Esophagus muscularis mucosa (tissue), 4 donors: ENCODE measurements around the gene FABP2. TPM values are rescaled to one million over a fixed set of nuclear protein-coding genes. Genes with fewer than 3 reads are reported as not detected.
A peak's percentile ranks its signal among the peaks of the same experiment; 100 is the strongest.
"Not testable (repeated sequence)": the region's sequence is repeated elsewhere in the genome, so short reads cannot be mapped to it uniquely, and the experiment has no call there.

Experiments
- DNase-seq: peaks from one replicate; pipeline ENCODE4 v3.0.0-alpha.2; 2017; ENCODE audit errors: extremely low spot score
- H3K27ac ChIP-seq, 4 donors: fragments of 200-600 bp; sonication (generic); replicated peaks in 1 of 4; 1 replicate in 3 of 4; 2 replicates in 1 of 4; pipeline ENCODE4 v1.5.1; 2016 to 2019; ENCODE audit warnings: mild to moderate bottlenecking in 1 of 4
- H3K27me3 ChIP-seq, 4 donors: fragments of 200-600 bp; sonication (generic); one replicate each; pipeline versions ENCODE4 v1.5.1 to v1.6.0; 2016 to 2019
- H3K36me3 ChIP-seq, 4 donors: fragments of 200-600 bp; sonication (generic); one replicate each; pipeline ENCODE4 v1.5.1; 2016 to 2019
- H3K4me1 ChIP-seq, 4 donors: fragments of 200-600 bp; sonication (generic); one replicate each; pipeline ENCODE4 v1.5.1; 2016 to 2019
- H3K4me3 ChIP-seq, 4 donors: fragments of 200-600 bp; sonication (generic); 1 replicate in 2 of 4; 2 replicates in 2 of 4; pipeline ENCODE4 v1.5.1; 2016 to 2019; ENCODE audit warnings: mild to moderate bottlenecking in 4 of 4, moderate library complexity in 1 of 4
- H3K9me3 ChIP-seq, 4 donors: fragments of 200-600 bp; sonication (generic); 1 replicate in 3 of 4; 2 replicates in 1 of 4; pipeline ENCODE4 v1.5.1; 2016 to 2019
- CTCF ChIP-seq, 3 experiments: fragments of 200-600 bp in 2 of 3; fragments of 450-650 bp in 1 of 3; sonication (generic) in 2 of 3; IDR thresholded peaks; one replicate each; pipeline ENCODE4 v1.5.1; 2017 to 2019; ENCODE audit warnings: antibody characterized with exemption in 3 of 3, mild to moderate bottlenecking in 2 of 3, moderate library complexity in 1 of 3
- EP300 ChIP-seq: sonication (generic); formaldehyde crosslinking; IDR thresholded peaks from one replicate; pipeline ENCODE4 v1.6.1; 2017; ENCODE audit warnings: antibody characterized with exemption
- POLR2A ChIP-seq: fragments of 450-650 bp; IDR thresholded peaks from one replicate; pipeline ENCODE4 v1.6.1; 2017; ENCODE audit warnings: antibody characterized with exemption, moderate library complexity, mild to moderate bottlenecking, low read depth
- POLR2AphosphoS5 ChIP-seq, 2 donors: sonication (generic); formaldehyde crosslinking; IDR thresholded peaks; one replicate each; pipeline ENCODE4 v1.6.1; 2017; ENCODE audit warnings: antibody characterized with exemption in 2 of 2
- WGBS: methylation state at CpG from one replicate; pipeline ENCODE4 v1.1.5; 2018; 5-methylcytosine and 5-hydroxymethylcytosine counted together
- intact Hi-C: fragments of 100-400 bp; cut with DNase I; formaldehyde crosslinking; loops from one replicate; pipeline ENCODE4 v1.15.1; 2023
- total RNA-seq, 4 donors: library from RNA; depleted of rRNA; stranded (reverse); fragments of >200 nt; gene quantifications; one replicate each; pipeline versions ENCODE4 v1.1.0 to v1.2.1, GENCODE V29; 2016

FABP2 gene
- total RNA-seq, 4 donors from 2014 or later, result not detected

- H3K9me3 ChIP-seq, intact Hi-C loops, H3K4me3 ChIP-seq, DNase-seq, H3K4me1 ChIP-seq, H3K27me3 ChIP-seq, H3K27ac ChIP-seq, H3K36me3 ChIP-seq: not testable (repeated sequence)
- 94% methylated on average over 1 of the region's 1 CpG for WGBS
Observed at GRCh38 chr4:119348169-119348568, 26.2 kb upstream of the FABP2 start.

GRCh38 chr4:119343293-119343692 lies 21.4 kb upstream of the FABP2 start:
- intact Hi-C loops, H3K36me3 ChIP-seq, H3K4me3 ChIP-seq, H3K27ac ChIP-seq, H3K9me3 ChIP-seq, H3K27me3 ChIP-seq, DNase-seq, H3K4me1 ChIP-seq: not testable (repeated sequence)
- no CpG with 5 or more reads among the region's 2 CpGs for WGBS

- H3K4me1 ChIP-seq, intact Hi-C loops, H3K4me3 ChIP-seq, DNase-seq, H3K27me3 ChIP-seq, H3K36me3 ChIP-seq, H3K27ac ChIP-seq, H3K9me3 ChIP-seq: not testable (repeated sequence)
Observed at GRCh38 chr4:119339895-119340294, 18.0 kb upstream of the FABP2 start.

- H3K9me3 ChIP-seq, result no peaks in the 10 kb centered on the region
- no peak overlapping the region for H3K27ac ChIP-seq
- DNase-seq, result no peak
- no peaks in the 10 kb centered on the region for H3K36me3 ChIP-seq
- no peaks in the 10 kb centered on the region for H3K4me1 ChIP-seq
- intact Hi-C loops, result no loop called here
- no peaks in the 10 kb centered on the region for H3K27me3 ChIP-seq
- 76% methylated on average over 1 of the region's 1 CpG for WGBS
- H3K4me3 ChIP-seq, result no peak overlapping the region
- TF ChIP-seq POLR2A (no peak), POLR2AphosphoS5 (IDR thresholded peaks at IDR 0.05) (peak in 1 of 2 donors; percentile 25), CTCF (IDR thresholded peaks at IDR 0.05) (no peak), EP300 (no peak)
Observed at GRCh38 chr4:119337010-119337409, 15.1 kb upstream of the FABP2 start.

GRCh38 chr4:119336332-119336979 lies 14.5 kb upstream of the FABP2 start:
- 100% methylated on average over 3 of the region's 4 CpGs for WGBS
- H3K4me1 ChIP-seq, intact Hi-C loops, H3K27me3 ChIP-seq, H3K4me3 ChIP-seq, H3K9me3 ChIP-seq, H3K36me3 ChIP-seq, DNase-seq: not testable (repeated sequence)
- peak overlapping the region in 1 of 4 donors; percentile 7 for H3K27ac ChIP-seq

GRCh38 chr4:119329835-119330620 lies 8.1 kb upstream of the FABP2 start:
- H3K36me3 ChIP-seq, result no peaks in the 10 kb centered on the region
- WGBS, result 71% methylated on average over 2 of the region's 2 CpGs

More at GRCh38 chr4:119329835-119330620, 8.1 kb upstream of the FABP2 start:
- H3K27me3 ChIP-seq, result no peaks in the 10 kb centered on the region
- H3K9me3 ChIP-seq, result no peaks in the 10 kb centered on the region
- no peak overlapping the region for H3K27ac ChIP-seq
- no peaks in the 10 kb centered on the region for H3K4me1 ChIP-seq
- no peak for DNase-seq
- no peak overlapping the region for H3K4me3 ChIP-seq
- TF ChIP-seq POLR2A (no peak), CTCF (IDR thresholded peaks at IDR 0.05) (no peak), POLR2AphosphoS5 (IDR thresholded peaks at IDR 0.05) (no peak), EP300 (no peak)
- intact Hi-C loops, result no loop called here
